ENCODE measurements around the gene DUSP22.
"Not testable (repeated sequence)": the region's sequence is repeated elsewhere in the genome, so short reads cannot be mapped to it uniquely, and the experiment has no call there.

DUSP22 gene

GRCh38 chr6:367891-368630 lies 75.8 kb downstream of the DUSP22 start:
- no peak for DNase-seq

DNA sequence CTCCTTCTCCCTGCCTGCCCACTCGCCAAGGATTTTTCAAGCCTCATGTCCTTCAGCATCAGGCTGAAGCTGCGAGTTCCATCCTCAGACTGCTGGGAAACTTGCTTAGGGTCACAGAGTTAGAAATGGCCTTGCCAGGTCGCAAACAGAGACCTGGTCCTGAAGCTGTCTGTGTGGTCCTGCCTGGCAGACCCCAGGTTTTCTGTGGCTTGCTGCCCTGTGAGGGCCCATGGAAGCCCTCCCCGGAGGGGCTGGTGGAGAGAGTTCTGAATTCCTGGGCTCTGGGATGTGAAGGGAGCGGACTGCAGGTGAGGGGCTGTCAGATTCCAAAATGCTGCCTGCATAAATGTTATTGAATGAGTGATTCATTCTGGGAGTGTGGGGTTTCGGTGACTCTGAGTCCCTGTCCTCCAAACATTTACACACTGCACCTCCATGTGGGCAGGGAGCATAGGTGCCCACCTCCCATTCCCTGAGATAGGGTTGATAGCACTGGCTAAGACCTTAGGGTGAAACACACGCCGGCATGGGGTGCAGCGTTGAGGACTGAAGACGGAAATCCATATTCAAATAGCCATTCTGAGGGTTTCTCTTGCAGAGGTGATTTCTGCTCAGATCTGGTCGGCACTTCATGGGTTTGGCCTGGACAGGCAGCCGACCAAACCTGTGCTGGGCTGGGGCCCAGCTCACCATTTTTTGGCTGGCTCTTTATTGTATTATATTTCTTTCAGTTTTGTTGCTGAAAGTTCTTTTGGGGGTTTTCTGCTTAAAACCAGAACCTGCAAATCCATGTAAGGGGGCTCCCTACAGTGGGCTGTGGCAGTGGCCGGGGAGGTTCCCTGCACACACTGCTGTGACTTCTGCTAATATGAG lies 77.5 kb downstream of the DUSP22 start:
- no peak for DNase-seq

GRCh38 chr6:370555-370954 lies 78.3 kb downstream of the DUSP22 start:
- no peak for DNase-seq

- DNase-seq: not testable (repeated sequence)
These were observed 79.6 kb downstream of the DUSP22 start for GRCh38 chr6:371851-372250.

DNA sequence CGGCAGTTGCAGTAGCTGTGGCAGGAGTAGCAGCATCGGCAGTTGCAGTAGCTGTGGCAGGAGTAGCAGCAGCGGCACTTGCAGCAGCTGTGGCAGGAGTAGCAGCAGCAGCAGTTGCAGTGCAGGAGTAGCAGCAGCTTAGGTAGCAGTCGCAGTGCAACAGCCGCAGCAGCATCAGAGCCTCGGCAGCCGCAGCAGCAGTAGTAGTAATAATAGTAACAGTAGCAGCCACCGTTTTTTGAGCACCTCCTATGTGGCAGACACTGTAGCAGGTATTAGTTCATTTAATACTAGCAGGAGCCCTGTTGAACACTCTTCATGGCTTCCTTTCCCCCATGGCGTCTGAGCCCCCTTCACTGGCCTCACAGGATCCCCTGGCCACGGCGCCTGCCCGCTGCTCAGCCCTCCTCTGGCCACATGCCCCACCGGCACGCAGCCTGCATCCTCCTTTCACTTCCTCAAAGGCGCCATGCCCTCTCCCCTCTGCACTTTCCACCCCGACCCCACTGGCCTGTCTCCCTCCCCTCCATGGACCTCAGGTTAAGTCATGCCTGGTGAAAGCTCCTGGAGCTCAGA lies 80.1 kb downstream of the DUSP22 start:
- DNase-seq: no peak

DNA sequence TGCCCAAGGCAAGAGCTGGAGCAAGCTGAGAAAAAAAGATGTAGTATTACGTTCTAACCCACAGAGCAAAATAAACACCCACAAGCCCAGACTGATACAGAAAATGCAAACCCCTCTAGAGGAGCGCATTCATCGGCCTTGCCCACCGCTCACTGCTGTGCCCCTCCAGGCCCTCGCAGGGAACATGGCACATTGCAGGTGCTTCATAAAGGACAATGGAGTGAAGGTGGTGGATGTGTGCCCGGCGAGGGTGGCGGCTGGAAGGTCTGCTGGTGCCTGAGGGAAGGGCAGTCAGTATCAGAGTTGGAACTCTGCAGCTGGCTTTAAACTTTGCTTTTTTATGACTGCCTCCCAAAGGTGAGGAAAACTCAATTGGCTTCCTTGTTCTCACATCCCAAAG lies 80.7 kb downstream of the DUSP22 start:
- DNase-seq: no peak

DNA sequence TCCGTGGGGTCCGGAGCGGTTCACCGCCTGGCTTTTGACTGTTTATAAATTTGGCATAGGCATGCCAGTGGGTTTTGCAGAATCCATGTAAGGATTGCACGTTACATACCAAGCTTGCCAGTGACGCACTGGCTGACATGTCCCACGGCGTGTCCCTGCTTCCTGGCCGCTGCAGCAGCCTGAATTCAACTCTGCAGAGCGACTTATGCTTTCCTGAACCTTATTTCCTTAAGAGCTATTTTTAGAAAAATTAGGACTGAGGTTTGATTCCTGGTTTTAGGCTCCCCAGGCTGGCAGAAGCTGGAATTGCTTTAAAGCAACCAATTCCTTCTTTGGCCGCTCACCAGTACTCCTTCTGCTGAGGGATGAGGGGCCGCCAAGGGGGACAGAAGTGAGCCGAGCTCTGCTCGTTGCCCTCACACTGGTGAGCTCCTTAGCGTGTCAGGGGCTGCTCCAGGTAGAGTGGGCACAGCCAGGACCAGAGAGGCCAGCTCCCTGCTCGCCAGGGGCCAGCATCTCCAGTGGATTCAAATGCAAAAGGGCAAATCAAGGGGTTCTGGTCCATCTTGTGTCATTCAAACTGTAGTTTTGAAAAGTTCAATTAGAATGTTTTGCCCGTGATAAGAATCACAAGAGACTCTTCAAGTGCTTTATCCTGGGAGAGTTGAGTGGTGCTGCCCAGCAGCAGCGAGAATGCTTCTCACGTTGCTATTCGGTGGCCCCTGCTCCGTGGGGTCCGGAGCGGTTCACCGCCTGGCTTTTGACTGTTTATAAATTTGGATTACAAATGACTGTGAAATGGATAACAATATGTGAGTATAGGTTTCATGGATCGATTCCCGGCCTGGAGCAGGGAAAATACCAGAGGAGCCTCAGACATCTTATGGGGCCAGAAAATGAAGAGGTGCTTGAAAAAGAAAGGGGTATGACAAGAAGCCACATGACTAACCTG lies 81.8 kb downstream of the DUSP22 start:
- no peak for DNase-seq

DNA sequence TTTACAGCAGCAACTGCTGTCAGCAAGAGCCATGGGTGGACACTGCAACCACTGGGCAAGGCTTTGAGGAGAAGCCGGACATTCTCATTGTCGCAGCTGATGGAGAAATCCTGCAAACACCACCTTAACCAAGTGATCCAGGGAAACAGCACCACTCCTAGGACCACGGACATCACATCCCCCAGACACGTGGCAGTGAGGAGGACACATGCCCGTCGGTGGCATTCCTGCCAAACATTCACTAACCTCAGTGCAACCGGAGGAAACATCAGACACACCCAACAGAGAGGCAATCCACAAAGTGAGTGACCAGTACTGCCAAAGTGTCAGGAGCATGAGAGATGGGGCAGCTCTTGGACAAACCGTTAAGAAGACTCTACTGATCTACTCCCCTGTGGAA lies 82.7 kb downstream of the DUSP22 start:
- DNase-seq: no peak

- DNase-seq: no peak
These were observed 84.7 kb downstream of the DUSP22 start for GRCh38 chr6:376827-377640.

DNA sequence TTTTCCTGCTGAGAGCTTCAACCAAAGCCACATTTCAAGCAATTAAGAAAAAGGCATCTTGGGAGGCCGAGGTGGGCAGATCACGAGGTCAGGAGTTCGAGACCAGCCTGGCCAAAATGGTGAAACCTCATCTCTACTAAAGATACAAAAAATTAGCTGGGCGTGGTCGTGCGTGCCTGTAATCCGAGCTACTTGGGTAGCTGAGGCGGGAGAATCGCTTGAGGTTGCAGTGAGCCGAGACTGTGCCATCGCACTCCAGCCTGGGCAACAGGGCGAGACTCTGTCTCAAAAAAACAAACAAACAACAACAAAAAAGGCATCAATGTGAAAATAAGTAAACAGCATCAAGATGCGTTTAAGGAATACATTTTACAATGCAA lies 85.3 kb downstream of the DUSP22 start:
- DNase-seq: not testable (repeated sequence)

DNA sequence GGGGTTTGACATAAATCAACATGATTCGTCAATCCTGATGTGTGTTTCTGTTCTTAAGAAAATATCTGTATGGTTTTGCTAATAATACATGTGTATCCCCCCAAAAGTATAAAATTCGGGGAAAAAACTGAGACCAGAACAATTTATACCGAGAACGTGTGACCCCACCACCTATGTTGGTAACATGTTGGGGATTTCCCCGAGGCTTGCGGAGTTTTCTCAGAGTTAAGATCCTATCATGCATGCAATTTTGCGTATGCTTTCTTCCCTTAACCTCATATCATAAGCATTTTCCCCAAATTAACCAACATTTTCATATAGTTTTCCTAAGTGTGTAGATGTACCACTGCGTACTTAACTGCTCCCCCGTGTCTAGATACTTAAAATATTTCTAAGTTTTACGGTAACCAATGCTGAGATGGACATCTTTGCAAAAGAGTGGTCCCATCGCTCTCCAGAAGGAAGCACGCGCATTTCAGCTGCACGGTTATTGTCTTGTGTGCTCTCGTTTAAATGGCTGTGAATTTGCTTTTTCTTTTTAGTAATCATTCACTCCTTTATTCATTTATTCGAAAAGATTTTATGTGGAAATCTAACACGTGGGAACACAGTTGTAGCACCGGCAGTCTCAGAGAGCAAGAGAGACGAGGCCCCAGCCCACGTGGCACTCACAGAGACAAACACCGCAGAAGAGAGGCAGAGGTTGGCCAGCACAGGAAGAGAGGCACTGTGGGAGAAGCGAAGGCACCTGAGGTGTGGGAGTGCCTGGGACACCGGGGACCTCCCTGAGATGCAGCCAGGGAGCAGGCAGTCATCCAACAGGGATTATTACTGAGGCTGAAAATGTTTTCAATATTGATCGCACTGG lies 86.0 kb downstream of the DUSP22 start:
- no peak for DNase-seq

- no peak for DNase-seq
These were observed 86.7 kb downstream of the DUSP22 start for GRCh38 chr6:378958-379409.

- DNase-seq: no peak
These were observed 87.3 kb downstream of the DUSP22 start for GRCh38 chr6:379410-380181.

DNA sequence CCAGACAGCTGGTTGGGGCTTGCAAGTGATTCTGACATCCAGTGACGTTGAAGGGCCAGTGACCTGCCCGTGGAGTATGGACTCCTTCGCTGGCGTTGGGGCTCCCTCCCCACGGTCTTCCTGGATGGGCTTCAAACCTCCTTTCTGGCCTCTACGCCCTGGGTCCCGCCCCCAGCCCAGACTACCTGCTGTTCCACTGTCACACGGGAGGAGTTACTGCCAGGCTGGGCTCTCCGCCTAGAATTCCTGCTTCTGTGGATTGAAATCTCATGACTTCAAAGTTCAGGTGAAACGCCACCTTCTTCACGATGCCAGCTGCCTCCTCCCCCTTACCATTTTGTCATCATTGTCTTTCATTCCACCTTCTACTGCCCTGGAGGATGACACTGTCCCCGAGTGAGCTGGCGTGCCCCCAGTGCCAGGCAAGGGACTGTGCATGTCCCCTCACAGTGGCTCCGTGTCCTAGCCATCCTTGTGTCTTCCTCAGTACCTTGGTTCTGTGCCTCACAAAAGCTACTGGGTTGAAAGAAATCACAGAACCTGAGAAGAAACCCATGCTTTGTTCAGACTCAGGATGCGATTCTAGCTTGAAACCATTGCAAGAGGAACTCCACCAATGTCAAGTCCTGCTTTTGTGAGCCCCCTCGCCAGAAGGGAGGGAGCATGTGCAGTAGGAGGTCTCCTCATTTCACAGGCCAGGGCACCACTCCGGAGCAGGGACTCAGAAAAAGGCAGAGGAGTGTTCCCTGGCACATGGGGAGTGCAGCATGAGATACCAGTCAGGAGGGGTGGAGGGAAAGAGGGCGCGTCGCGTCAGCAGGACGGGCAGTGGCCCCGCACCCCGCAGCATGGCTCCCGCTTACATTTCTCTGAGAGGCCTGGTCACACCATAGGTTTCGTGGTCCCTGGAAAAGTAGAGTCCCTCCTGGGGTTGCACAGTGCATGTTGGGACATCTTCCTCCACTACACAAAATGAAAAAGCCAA lies 88.2 kb downstream of the DUSP22 start:
- no peak for DNase-seq

DNA sequence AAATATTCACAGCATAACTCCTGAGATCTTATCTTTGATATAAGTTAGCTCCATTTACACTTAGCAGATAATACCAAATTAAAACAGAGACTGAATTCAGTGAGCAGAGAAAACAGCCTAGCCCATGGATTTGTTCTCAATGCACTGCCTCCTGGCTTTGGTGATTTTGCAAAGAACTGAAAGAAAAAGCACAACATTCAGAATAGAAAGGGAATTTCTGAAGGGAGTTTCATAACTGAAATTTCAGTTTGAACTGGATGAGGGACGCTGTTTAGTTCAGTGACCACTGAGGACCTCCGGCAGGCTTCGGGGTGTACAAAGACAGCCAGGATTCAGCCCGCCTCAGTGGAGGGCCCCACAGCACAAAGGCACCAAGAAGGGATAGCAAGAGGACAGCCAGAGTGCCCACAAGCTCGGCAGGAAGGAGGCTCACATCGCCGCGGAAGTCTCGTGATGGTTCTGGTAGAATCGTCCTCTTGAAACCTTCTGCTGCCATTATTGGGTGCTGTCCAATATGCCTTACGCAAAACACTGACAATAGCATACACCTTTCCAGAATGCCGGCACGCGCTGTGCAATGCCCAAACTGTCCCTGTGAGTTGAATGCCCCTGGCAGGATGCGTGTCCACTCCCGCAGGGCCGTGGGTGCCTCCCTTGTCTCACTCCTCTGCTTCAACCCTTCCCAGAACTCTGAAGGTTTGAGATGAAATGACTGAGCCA lies 89.6 kb downstream of the DUSP22 start:
- DNase-seq: no peak

- no peak for DNase-seq
These were observed 90.9 kb downstream of the DUSP22 start for GRCh38 chr6:382883-383810.

- no peak for DNase-seq
These were observed 91.6 kb downstream of the DUSP22 start for GRCh38 chr6:383856-384255.
